Measurements from ENCODE around the gene CFAP157.

DNA sequence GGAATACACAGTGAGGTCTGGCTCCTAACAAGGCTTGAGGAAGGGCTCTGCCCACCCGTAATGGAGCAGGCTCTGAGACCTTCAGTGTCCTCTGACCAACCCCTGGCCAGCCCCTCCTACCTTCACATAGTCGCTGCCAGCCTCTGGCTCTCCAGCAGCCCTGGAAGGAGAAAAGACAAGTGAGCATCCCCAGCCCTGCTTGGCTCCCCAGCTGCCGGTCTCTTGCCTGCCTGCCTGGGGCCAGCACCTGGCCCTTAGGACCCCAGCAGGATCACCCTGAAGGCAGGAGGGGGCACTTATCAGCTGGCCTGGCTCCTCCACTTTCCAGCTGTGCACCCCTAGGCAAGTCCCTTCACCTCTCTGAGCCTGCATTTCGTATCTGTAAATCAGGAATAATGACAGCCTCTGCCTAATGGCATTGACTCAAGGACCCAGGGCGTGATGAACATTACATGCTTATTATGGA, 54.7 kb downstream of the CFAP157 start:
- no peak for TF ChIP-seq CTCF (conservative IDR thresholded peaks at IDR 0.05 in 1 of 2, IDR thresholded peaks at IDR 0.05 in 1 of 2; ENCODE audit: low read depth in 1 of 2, low read length in 2 of 2)
- no peak for TF ChIP-seq EZH2 (IDR thresholded peaks at IDR 0.05; ENCODE audit: low read length, missing control alignments)

All from fibroblast of lung (primary cell).